ENCODE results near the gene CNTFR.

Gene CNTFR

DNA sequence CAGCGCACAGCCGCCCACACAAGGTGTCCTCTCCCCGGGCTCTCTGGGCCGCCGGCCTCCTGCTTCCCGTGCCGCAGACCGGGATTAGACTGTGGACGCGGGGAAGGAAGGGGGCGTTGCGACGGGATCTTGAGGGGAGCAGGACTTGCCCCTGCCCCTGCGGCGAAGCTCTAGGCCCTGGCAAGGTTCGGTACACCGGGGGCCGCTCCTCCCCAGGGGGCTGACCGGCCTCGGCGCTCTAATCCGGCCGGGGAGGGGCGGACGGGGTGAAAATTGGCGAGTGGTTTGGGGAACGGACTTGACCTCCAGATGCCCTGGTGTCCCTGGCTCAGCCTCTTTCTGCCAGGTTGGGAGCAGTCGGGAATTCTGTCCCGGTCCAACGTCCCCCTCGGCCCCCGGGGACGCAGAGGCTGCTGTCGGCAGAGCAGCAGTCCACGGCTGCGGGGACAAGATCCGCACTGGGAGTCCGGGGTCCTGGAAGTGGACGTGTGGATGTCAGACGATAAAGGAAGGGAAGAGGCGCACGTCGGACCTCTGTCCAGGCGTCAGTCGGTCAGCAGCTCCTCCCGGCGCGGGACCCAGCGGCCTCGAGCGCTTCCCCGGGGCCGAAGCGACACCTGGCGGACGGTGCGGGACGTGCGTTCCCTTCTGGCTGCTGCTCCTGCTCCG, 1.9 kb upstream of the CNTFR start:
- in situ Hi-C loops (cut with MboI; ENCODE audit: low sequenced_read_pairs) = loop anchor here (25.0 kb wide), 1 partner anchor 154 kb away; no protein-coding TSS in a partner anchor

DNA sequence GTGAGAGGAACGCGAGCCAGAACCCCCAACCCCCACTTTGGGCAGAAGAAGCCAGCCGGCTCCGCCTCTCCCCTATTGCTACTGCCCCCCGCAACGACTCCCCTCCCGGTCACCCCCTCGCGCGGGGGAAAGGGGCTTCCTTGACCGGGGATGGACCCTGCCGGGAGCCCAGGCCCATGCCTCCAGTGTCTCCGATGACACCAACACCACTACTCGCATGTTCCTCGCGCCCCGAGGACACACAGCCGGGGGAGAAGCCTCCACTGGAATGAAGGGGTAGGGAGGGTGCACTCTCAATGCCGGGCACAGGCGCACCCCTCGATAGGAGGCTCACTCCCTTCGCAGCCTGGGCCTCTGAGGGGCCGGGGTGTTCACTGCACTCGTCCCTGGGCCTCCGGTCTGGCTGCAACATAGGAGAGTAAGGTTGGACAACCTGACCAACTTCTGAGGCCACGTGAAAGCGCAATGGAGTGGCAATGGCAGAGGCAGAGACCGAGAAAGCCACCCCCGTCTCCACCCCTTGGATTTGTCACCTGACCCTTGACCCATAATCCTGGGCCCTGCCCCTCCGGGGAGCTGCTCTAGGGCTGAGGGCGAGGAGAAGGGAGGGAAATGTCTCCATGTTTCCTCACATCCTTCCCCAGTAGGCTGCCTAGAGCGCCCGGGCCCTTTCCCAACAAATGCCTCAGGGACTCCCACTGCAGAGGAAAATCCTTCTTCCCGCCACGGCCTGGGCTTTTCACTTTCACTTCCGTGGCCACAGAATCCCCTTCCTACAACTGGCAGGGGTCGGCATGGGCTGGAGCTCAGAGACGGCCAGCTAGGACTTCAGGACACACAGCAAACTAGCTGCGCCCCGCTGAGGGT, 1.1 kb upstream of the CNTFR start:
- in situ Hi-C loops (cut with MboI; ENCODE audit: low sequenced_read_pairs) = loop anchor here (25.0 kb wide), 1 partner anchor 153 kb away; no protein-coding TSS in a partner anchor

DNA sequence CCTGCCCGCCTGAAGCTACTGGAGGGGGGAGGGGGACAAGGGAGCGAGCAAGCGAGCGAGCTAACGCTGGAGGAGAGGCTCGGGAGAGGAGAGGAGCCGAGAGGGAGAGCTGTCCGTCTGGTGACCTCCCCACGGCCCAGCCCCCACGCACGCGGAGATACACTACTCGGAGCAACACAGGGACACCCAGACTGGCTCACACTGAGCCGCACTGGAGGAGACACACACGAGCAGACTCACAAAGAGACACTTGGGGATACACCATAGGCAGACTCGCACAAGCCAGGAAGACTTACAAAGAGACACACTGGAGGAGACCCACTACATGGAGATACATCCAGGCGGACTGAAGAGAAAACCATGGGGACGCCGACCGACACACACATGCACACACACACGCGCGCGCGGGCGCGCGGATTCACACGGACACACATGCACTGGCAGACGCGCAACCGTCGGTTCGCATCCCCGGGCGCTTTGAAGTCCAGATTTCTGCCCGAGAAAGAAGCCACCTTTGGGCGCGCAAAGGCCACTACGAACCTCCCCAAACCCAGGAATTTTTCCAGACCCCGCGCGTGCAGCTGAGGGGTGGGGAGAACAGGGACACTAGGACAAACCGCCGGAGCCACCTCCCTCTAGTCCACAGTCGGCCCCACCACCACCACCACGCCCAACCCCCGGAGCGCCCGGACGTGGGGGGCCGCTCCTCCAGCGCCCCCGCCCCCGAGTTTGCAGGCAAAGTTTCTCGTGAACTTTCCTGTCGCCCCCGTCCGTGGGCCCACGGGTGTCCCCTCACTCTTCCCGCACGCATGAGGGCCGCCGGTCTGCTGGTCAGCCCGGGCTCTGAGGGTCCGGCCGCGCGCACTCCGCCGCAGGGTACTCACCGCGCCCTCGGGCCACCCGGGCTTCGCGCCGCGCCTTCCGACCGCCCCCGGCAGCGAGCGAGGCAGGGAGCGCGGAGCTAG, 571 bp downstream of the CNTFR start:
- in situ Hi-C loops (cut with MboI; ENCODE audit: low sequenced_read_pairs) = loop anchor here (25.0 kb wide), 1 partner anchor 152 kb away; no protein-coding TSS in a partner anchor

DNA sequence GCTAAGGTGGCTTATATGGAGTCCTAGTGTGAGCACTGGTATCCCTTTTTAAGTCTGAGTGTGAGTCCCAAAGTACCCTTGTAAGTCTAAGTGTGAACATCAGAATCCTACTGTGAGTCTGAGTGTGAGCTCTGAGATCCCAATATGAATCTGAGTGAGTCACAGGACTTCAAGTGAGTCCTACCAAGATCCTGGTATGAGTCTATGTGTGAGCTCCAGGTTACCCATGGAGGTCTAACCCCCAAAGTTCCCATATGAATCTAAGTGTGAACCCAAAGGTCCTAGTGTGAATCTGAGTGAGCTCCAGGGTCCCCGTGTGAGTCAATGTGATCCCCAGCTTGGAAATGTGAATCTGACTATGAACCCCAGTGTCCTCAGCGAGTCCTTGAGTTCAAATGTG, 2.3 kb downstream of the CNTFR start:
- in situ Hi-C loops (cut with MboI; ENCODE audit: low sequenced_read_pairs) = loop anchor here (25.0 kb wide), 1 partner anchor 150 kb away; no protein-coding TSS in a partner anchor

DNA sequence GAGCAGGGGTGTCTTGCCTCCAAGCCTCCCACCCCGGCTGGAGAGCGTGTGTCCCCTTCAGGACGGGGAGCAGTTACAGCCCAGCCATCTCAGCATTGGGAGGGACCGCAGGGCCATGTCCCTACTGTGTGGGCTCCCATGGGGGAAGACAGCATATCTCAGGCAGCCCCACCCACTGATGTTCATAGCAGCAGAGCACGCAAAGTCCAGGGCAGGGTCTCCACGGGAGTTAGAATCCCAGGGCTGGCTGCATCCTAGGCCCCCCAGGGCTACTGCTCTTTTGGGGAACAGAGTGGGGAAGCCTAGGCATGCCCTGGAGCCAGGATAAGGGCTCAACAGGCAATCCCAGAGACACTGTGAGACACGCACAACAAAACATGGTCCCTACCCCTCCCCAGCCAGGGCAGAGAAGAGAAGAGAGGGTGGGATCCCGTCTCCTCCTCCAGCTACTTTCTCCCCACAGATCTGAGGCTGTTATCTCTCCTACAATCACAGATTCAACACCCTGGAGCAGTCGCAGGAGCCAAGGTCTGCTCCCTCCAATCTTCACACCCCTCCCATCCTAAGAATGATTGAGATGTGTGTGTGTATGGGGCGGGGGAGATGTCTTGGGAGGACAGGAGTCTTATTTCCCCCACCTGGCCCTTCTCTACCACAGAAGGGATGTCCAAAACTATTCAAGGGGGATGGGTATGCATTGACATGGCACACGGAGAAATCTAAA, 3.4 kb downstream of the CNTFR start:
- in situ Hi-C loops (cut with MboI; ENCODE audit: low sequenced_read_pairs) = loop anchor here (25.0 kb wide), 1 partner anchor 149 kb away; no protein-coding TSS in a partner anchor

DNA sequence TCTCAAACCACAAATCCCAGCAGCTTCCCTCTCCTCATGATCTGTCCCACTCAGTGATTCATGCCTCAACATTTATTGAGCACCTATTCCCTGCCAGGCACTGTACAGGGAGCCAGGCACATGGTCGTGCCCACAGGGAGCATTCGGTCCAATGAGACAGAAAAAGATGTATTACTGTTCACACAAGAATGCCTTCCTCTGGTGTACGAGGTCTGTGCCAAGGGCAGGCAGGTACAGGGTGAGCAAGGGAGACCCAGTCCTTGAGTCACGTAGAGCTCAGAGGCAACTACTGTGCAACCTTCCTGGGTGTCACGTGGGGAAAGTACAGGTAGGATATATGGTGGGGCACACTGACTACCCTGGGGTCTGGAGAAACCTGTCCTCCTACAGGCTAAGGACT, 4.6 kb downstream of the CNTFR start:
- in situ Hi-C loops (cut with MboI; ENCODE audit: low sequenced_read_pairs) = loop anchor here (25.0 kb wide), 1 partner anchor 148 kb away; no protein-coding TSS in a partner anchor

DNA sequence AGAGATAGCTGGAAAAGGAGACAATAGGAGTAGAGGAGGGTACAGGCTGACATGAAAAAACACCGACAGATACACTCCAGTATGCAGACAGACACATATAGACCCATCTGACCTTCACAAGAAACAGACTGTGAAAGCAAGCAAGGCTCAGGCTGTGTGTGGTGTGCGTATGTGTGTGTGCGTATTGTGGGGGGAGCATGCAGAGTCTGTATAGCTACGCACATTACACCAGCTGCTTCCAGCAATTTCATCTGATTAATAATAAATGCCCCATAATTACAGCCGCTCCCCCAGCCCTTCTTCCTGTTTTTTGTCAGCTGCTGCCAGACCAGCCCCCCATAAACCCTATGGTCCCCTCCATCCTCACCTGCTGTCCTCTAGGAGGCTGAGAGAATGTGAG, 6.7 kb downstream of the CNTFR start:
- in situ Hi-C loops (cut with MboI; ENCODE audit: low sequenced_read_pairs) = loop anchor here (25.0 kb wide), 1 partner anchor 145 kb away; no protein-coding TSS in a partner anchor

DNA sequence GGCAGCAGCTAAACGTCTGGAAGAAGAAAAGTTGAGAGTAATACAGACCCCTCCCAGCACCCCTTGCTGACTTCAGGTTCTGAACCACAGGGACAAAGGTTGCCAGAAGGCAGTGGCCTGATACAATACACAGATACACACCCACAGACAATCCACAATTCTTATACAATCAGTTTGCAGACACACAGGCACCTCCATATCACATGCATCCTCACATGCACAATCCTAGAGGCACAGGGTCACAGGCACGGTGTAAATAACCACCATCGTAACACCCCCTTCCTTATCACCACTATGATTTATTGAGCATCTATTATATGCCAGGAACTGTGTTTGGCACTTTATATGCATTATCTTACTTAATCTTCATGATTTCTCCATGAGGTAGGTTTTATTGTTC, 8.2 kb downstream of the CNTFR start:
- in situ Hi-C loops (cut with MboI; ENCODE audit: low sequenced_read_pairs) = loop anchor here (25.0 kb wide), 1 partner anchor 144 kb away; no protein-coding TSS in a partner anchor

DNA sequence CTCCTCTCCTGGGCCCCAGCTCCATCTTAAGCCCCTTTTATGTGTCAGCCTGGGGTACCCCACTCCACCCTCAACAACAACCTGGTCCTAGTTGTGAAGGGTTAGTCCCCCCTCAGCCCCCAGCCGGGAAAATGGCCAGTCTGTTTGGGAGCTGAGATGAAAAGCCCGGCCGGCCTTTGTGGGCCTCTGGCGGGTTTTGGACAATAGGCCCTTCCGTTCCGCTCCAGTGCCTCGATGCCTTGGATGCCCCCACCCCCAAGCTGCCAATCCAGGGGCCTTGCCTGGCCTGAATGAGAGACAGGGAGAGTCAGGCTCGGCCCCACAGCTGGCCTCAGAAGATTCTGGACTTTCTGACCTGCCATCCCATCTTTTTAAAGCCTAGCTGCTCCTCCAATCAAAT, 9.2 kb downstream of the CNTFR start:
- in situ Hi-C loops (cut with MboI; ENCODE audit: low sequenced_read_pairs) = loop anchor here (25.0 kb wide), 1 partner anchor 143 kb away; no protein-coding TSS in a partner anchor

DNA sequence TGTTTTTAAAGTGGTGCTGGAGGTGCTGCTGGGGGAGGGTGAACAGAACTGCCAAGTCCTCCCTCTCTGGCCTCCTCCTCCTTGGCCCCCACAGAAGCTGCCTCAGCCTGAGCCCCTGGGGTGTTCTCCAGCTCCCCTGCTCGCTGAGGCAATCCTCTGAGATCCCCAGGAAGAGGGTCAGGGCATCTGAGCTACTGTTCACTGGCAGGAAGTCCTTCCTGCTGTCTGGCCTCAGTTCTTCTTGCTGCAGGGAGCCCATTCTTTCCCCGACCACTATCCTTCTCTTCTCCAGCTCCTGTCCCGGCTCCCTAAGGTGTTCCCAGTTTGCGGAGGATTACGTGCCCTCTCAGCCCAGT, 9.7 kb downstream of the CNTFR start:
- in situ Hi-C loops (cut with MboI; ENCODE audit: low sequenced_read_pairs) = loop anchor here (25.0 kb wide), 1 partner anchor 142 kb away; no protein-coding TSS in a partner anchor

DNA sequence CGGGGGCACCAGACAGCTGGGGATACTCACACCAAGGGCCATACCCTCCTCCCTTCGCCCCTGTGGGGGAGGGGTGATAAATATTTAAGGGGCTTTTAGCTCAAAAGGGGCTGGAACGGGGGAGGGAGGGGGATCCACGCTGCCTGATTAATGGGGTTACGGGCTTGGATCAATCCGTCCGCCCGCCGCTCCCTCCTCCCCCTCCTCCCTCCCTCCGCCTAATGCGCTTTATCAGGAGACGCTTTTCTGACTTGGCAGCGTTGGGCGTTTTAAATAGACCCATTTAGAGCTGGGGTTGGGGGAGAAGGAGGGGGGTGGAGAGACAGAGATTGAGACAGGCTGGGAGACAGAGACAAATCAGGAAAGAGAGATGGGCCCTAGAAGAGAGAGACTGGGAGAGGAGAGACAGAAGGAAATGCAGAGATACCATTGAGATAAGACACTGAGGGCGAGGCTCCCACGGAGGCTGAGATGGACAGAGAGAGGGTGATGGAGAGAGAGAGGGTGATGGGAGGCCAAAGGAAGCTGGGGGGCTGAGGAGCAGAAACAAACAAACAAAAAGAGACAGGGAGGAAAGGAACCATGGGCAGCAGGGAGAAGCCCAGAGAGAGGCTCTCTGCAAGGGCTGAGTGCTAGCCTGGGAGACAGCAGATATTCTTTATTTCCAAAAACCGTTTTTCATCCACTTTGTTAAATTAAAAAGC, 10.3 kb downstream of the CNTFR start:
- in situ Hi-C loops (cut with MboI; ENCODE audit: low sequenced_read_pairs) = loop anchor here (25.0 kb wide), 1 partner anchor 142 kb away; no protein-coding TSS in a partner anchor

DNA sequence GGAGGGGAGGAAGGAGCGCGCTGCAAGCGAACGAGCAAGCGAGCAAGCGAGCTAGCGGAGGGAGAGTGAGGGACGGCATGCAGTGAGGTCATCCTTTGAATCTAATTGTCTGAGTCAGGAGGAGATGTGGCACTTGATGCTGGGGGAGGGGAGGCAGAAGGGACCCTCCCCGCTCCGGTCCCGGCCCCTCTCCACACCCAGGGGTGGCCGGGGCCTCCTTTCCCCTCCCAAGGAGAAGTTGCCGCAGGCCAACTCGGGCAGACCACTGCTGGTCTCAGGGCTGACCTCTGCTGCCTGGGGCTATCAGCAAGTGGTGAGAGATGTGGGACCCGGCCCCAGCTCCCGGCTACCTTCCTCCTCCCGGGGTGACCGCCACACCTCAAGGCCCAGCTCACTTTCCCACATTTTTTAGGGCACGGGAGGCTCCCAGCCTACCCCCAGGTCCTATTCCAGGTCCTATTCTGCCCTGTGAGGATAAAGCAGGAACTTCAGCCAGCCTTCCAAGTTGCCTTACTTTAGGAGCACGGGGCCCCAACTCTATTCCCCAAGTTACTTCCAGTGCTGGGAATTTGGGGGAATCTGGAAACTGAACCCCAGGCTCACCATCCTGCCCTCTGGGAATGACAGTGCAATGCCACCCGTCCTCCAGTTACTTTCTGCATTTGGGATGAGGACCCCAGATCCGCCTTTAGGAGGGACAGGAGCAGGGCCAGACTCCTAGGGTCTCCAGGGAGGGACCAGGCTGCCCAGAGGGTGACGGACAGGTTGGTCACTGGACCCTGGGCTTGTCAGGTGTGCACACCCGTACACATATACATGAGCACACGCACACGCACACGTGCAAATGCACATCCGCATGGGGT, 11.1 kb downstream of the CNTFR start:
- in situ Hi-C loops (cut with MboI; ENCODE audit: low sequenced_read_pairs) = loop anchor here (25.0 kb wide), 1 partner anchor 141 kb away; no protein-coding TSS in a partner anchor

DNA sequence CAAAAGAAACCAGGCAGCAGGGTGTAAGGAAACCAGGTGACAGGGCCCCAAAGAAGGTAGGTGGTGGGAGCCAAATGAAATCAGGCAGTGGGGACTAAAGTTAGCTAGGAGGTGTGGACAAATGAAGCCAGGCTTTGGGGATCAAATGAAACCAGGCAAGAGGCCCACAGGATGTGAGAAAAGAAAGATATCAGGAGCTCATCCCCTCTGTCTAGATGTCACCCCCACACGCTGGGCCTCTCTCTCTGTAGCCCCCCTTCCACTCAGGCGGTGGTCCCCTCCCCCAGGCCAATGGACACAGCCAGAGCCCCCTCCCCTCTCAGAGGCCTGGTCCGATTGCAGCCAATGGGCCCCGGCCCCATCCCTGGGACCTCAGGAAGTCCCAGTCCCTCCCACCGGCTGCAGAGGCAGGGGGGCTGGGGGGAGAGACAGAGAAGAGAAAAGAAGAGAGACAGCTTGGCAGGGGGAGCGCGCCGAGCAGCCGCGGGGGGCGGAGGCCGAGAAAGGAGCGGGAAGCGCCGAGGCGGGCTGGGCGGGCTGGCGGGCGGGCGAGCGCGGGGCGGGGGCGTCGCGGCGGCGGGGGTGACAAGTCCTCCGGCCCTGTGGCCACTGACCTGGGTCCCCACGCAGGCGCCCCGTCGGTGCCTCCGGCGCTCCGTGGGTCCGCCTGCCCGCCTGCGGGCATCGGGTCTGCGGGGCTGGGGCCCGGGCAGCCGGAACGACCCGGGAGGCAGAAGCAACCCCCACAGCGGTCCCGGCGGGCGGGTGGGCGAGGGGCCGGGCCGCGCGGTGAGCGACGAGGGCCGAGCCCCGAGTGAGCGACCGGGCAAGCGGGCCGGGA, 11.9 kb downstream of the CNTFR start:
- in situ Hi-C loops (cut with MboI; ENCODE audit: low sequenced_read_pairs) = loop anchor here (25.0 kb wide), 1 partner anchor 140 kb away; no protein-coding TSS in a partner anchor

DNA sequence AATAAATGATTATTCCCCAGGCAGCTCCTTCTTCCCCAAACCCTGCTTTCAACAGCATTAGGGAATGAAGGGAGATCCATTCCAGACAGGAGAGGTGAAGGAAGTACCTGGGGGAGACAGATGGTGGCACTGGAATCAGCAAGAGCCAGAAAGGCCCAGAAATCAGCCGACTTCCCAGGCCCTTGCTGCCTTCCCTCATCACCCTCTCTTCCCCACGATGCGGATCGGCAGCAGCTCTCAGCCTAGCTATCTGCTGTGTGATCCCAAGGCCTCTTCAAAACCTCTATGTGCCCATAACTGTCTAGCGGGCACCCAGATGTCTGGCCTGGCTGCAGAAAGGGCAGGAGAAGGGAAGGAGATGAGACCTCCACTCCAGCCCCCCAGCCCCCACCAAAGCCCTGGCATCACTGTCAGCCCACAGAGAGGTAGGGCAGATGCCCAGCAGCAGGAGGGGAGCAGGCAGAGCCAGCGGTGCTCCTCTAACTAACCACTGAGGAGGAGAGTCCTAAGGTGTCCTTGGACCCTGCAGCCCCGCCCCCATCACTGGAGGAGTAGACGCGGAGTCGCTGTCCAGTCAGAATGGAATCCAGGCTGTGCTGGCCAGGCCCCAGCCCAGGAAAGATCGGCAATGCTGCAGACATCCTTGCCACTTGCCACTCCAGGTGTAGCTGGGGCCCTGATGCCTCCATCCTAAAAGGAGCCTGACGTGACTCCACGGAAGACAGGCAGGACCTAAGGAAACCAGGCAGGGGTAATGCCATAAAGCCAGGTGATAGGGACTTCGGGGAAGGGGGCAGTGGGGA, 12.7 kb downstream of the CNTFR start:
- in situ Hi-C loops (cut with MboI; ENCODE audit: low sequenced_read_pairs) = loop anchor here (25.0 kb wide), 1 partner anchor 139 kb away; no protein-coding TSS in a partner anchor

DNA sequence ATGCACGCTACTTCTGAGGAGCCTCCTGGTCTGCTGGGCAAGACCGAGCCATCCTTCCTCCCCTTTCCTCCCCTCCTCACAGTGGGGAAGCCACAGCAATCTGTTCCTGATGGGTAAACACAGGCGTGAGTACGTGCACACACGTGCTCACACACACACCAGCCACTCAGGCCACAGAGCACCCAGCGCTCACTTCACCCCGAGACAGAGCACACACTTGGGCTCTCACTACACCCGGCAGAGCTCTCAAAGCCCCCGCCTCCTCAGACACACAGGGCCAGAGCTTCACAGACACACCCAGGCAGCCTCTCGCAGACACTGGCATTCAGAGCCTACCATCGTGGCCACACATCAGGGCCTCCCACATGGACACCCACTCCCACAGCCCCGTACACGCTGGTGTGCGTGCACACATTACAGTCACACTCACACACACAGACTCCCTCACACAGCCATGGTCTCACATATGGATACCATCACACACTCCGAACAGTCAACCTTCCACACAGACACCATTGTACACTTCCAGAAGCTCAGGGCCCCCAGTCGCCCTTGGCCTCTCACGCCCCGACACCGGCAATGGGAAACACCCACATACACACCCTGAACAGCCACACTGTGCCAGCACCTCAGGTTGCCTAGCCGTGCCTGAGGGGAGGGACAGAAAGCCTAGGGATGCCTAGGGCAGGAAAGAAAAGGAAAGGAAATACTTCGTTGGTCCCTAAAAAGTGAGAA, 13.5 kb downstream of the CNTFR start:
- in situ Hi-C loops (cut with MboI; ENCODE audit: low sequenced_read_pairs) = loop anchor here (25.0 kb wide), 1 partner anchor 139 kb away; no protein-coding TSS in a partner anchor

All from HL-60/S4 treated with retinoic acid at 250 ng/mL for 4 days and 3 days (cell line).